ENCODE data around the gene POLE4.

POLE4 gene

DNA sequence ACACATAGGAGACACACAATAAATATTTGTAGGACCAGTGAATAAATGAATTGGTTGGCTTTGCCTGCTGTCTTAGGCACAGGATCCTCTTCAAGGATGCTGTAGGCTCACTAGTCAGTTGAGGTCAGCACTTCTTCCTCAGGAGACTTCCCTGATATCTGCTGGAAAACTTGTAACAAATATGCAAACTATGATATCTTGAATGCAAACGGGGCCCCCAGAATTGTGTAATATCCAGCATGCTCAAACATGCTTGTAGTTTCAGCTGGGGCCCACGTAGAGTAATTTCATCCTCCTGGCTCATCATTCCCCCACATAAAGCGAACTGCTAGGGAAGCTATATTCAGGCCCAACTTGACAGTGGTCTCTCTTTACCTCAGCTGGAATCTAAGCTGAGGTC lies 43.6 kb downstream of the POLE4 start:
- Histone ChIP-seq H2AFZ (ENCODE audit: low read depth) (no peak overlapping the region), H3K4me1 (ENCODE audit: low read depth, poor library complexity, severe bottlenecking) (no peaks in the 10 kb centered on the region), H3K79me2 (ENCODE audit: insufficient read depth, low read depth) (no peaks in the 10 kb centered on the region), H4K20me1 (ENCODE audit: insufficient read depth) (no peaks in the 10 kb centered on the region), H3K27ac (no peak overlapping the region), H3K36me3 (ENCODE audit: insufficient read depth) (no peaks in the 10 kb centered on the region), H3K27me3 (ENCODE audit: insufficient read depth, low read depth) (no peaks in the 10 kb centered on the region), H3K4me3 (IDR thresholded peaks at IDR 0.05; ENCODE audit: insufficient read depth, low read depth, low read length) (no peak overlapping the region), H3K9ac (no peak overlapping the region), H3K4me2 (no peak overlapping the region)
- no peak for TF ChIP-seq CTCF (conservative IDR thresholded peaks at IDR 0.05; ENCODE audit: low read depth, low read length)

DNA sequence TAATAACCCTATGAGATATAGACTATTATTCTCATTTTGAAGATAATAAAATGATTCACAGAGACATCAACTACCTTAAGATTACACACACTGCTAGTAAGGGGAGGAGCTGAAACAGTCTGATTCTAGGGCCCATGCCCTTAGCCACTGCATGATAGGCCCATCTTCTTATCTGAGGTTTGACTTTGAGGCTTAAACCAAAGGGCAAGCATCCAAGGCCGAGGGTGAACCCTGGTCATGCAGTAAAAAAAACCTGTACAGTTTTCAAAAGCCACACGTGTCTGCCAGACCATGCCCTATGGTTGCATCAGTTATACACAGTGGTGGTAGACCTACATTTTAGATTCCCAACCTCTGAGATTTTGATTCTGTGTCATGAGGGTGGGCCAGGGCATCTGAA lies 44.8 kb downstream of the POLE4 start:
- Histone ChIP-seq H3K27me3 (ENCODE audit: insufficient read depth, low read depth) (no peaks in the 10 kb centered on the region), H4K20me1 (ENCODE audit: insufficient read depth) (no peaks in the 10 kb centered on the region), H3K79me2 (ENCODE audit: insufficient read depth, low read depth) (no peaks in the 10 kb centered on the region), H2AFZ (ENCODE audit: low read depth) (no peak overlapping the region), H3K36me3 (ENCODE audit: insufficient read depth) (no peaks in the 10 kb centered on the region), H3K4me1 (ENCODE audit: low read depth, poor library complexity, severe bottlenecking) (no peaks in the 10 kb centered on the region), H3K4me2 (no peak overlapping the region), H3K4me3 (IDR thresholded peaks at IDR 0.05; ENCODE audit: insufficient read depth, low read depth, low read length) (no peak overlapping the region), H3K27ac (no peak overlapping the region), H3K9ac (no peak overlapping the region)
- TF ChIP-seq CTCF (conservative IDR thresholded peaks at IDR 0.05; ENCODE audit: low read depth, low read length), result no peak

DNA sequence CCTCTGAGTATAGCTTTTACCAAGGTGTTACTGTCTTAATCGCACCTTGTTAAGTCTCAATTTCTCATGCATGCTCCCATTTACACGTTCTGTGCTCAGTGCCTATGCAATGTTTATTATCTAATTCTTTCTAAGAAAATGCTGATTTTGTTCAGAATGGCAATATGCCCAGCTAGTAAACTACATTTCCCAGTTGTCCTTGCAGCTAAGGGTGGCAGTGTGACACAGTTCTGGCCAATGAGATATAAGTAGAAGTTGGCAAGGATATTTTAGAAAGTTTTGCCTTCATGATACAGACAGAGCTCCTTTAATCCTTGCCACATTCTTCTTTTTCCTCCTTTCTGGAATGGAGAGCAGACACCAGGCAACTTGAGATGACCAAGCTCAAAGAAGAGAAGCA lies 45.3 kb downstream of the POLE4 start:
- no peaks in the 10 kb centered on the region for H3K4me1 ChIP-seq (ENCODE audit: low read depth, poor library complexity, severe bottlenecking)
- no peak overlapping the region for H3K27ac ChIP-seq
- no peak overlapping the region for H3K9ac ChIP-seq
- no peaks in the 10 kb centered on the region for H3K79me2 ChIP-seq (ENCODE audit: insufficient read depth, low read depth)
- no peak overlapping the region for H2AFZ ChIP-seq (ENCODE audit: low read depth)
- no peak overlapping the region for H3K4me3 ChIP-seq (IDR thresholded peaks at IDR 0.05; ENCODE audit: insufficient read depth, low read depth, low read length)
- no peaks in the 10 kb centered on the region for H4K20me1 ChIP-seq (ENCODE audit: insufficient read depth)
- TF ChIP-seq CTCF (conservative IDR thresholded peaks at IDR 0.05; ENCODE audit: low read depth, low read length), result no peak
- no peak overlapping the region for H3K4me2 ChIP-seq
- no peaks in the 10 kb centered on the region for H3K27me3 ChIP-seq (ENCODE audit: insufficient read depth, low read depth)
- no peaks in the 10 kb centered on the region for H3K36me3 ChIP-seq (ENCODE audit: insufficient read depth)

DNA sequence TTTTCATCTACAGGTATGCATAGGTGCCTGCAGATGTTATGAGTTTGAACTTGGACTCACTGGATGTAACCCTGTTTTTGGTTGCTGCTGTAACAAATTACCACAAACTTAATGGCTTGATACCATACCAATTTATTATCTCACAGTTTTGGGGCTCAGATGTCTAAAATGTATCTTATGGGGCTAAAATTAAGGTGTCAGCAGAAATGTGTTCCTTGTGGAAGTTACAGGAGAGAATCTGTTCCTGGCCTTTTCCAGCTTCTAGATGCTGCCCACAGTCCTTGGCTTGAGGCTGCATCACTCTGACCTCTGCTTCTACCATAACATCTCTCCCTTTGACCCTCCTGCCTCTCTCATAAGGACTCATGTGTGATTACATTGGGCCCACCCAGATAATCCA lies 47.6 kb downstream of the POLE4 start:
- Histone ChIP-seq H4K20me1 (ENCODE audit: insufficient read depth) (no peaks in the 10 kb centered on the region), H2AFZ (ENCODE audit: low read depth) (no peak overlapping the region), H3K27me3 (ENCODE audit: insufficient read depth, low read depth) (no peaks in the 10 kb centered on the region), H3K4me1 (ENCODE audit: low read depth, poor library complexity, severe bottlenecking) (no peaks in the 10 kb centered on the region), H3K79me2 (ENCODE audit: insufficient read depth, low read depth) (no peaks in the 10 kb centered on the region), H3K4me3 (IDR thresholded peaks at IDR 0.05; ENCODE audit: insufficient read depth, low read depth, low read length) (no peak overlapping the region), H3K9ac (no peak overlapping the region), H3K27ac (no peak overlapping the region), H3K36me3 (ENCODE audit: insufficient read depth) (no peaks in the 10 kb centered on the region), H3K4me2 (no peak overlapping the region)
- no peak for TF ChIP-seq CTCF (conservative IDR thresholded peaks at IDR 0.05; ENCODE audit: low read depth, low read length)

DNA sequence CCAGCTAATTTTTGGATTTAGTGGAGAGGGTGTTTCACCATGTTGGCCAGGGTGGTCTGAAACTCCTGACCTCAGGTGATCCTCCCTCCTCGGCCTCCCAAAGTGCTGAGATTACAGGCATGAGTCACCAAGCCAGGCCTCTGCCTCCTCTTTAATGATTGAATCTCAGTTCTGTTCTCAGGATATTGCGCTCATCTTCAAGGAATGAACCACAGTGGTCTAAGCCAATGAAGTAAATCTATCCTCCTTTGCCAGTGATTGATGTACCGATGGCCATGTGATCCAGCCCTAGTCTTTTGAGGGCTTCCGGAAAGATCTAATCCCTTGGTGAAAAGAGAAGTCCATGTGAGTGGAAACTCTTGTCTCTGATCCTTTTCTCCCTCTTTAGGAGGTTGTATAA lies 48.6 kb downstream of the POLE4 start:
- Histone ChIP-seq H4K20me1 (ENCODE audit: insufficient read depth) (no peaks in the 10 kb centered on the region), H3K27ac (no peak overlapping the region), H3K4me2 (no peak overlapping the region), H3K36me3 (ENCODE audit: insufficient read depth) (no peaks in the 10 kb centered on the region), H2AFZ (ENCODE audit: low read depth) (no peak overlapping the region), H3K4me3 (IDR thresholded peaks at IDR 0.05; ENCODE audit: insufficient read depth, low read depth, low read length) (no peak overlapping the region), H3K9ac (no peak overlapping the region), H3K79me2 (ENCODE audit: insufficient read depth, low read depth) (no peaks in the 10 kb centered on the region), H3K27me3 (ENCODE audit: insufficient read depth, low read depth) (no peaks in the 10 kb centered on the region), H3K4me1 (ENCODE audit: low read depth, poor library complexity, severe bottlenecking) (no peaks in the 10 kb centered on the region)
- TF ChIP-seq CTCF (conservative IDR thresholded peaks at IDR 0.05; ENCODE audit: low read depth, low read length), result no peak
